HG03095 (cell line): ENCODE results near the gene TCAF2.
A peak's percentile ranks its signal among the peaks of the same experiment; 100 is the strongest.
"Not testable (repeated sequence)": the region's sequence is repeated elsewhere in the genome, so short reads cannot be mapped to it uniquely, and the experiment has no call there.

ENCODE experiments used
- ATAC-seq: cut with Tn5 transposase; IDR thresholded peaks from one replicate; pipeline ENCODE4 v1.9.1; 2021; ENCODE audit warnings: moderate library complexity; ENCODE audit not compliant: unreplicated experiment

Gene TCAF2

DNA sequence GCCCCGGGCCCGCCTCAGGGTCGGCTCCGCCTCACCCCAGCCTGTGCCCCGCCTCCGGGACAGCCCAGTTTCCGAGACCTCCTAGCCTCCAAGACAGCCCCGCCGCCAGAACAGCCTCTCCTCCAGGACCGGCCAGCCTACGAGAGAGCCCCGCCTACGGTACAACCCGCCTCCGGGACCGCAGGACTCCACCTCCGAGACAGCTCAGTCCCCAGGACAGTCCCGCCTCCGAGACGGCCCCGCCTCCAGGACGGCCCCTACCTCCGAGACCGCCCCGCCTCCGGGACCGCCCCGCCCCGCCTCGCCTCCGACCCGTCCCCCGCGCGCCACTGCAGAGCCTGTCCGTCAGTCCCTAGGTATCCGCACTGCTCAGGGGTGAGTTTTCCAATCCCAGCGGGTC lies at the start of gene TCAF2:
TCAF2 (plus strand) TSS at position 329 of the 400 bp plus-strand sequence.
- ATAC-seq = peak; percentile 79

DNA sequence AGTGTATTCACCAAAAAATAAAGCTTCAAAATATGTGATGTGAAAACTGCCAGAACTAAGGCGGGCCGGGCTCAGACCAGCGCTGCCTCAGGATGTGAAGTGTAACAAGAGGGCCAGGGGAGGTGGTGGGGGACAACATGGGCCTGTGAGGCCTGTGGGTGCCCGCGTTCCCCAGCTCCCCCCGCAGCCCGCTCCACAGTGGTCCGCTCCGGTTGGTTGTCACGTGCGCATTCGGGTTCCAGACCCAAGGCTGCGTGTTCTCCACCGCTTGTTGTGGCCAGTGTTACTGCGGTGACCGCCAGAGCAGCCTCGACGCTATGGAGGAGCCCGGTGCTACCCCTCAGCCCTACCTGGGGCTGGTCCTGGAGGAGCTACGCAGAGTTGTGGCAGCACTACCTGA lies 49.3 kb upstream of the TCAF2 start, which contains the start of gene CTAGE15:
CTAGE15 (plus strand) TSS at position 301 of the 400 bp plus-strand sequence; CDS start at position 318, 17 bp downstream.
- ATAC-seq = not testable (repeated sequence)

DNA sequence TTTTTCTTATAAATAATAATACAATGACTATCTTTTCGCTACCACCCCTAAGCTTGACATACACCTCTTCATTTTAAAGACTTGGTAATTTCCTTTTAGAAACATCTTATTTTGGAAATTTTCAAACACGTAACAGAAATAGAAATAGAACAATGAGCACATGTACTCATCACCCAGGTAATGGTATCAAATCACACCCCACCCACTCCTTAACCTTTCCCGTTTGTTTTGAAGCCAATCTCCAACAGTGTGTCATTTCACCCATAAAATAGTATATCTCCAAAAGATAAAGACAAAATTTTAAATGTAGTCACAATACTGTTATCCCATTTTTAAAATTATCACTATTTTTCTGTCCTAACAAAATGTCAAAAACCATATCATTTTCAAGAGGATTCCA lies 32.6 kb upstream of the TCAF2 start:
- not testable (repeated sequence) for ATAC-seq

DNA sequence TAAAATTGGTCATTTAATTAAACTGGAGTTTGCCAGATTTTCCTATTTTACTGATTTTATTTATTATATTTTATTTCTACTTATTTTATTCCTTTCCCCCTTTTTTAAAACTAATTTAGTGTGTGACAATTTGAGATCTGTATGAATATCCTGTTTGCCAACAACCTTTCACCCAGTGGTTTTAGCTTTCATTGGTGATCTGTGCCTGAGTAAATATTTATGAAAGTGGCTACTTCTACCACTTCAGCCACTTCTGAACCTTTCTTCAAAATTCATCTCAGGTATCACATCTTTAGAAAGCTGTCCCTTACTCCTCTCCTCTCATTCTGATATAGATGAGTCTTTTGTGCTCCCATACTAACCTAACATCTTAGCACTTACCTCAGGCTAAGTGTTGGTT lies 30.9 kb upstream of the TCAF2 start:
- not testable (repeated sequence) for ATAC-seq

DNA sequence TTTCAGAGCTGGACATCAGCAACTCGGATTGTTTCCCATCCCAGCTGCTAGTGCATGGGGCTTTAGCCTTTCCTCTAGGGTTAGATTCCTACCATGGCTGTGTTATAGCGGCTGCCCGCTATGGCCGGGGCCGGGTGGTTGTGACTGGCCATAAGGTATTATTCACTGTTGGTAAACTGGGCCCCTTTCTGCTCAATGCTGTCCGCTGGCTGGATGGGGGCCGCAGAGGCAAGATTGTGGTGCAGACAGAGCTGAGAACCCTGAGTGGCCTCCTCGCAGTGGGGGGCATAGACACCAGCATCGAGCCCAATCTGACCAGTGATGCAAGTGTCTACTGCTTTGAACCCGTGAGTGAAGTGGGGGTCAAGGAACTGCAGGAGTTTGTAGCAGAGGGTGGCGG lies 22.7 kb upstream of the TCAF2 start:
- ATAC-seq = not testable (repeated sequence)

DNA sequence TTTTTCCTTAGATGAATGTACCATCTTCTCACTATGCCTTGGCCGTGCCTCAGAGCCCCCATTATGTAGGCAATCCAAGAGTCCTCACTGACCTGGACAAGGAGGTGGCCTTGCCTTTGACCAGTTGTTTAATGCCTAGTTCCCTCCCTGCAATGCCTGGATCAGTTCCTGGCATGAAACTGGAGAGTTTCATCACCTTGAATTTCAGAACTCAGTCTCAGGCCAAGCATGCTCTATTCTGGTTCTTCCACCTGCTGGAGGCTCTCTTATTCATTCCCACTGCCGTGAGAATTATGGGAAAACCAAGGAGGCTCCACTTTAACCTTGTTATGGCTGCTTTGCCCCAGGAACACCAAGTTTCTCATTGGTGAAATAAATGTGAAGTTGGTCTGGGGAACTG lies 17.2 kb upstream of the TCAF2 start:
- ATAC-seq = not testable (repeated sequence)

DNA sequence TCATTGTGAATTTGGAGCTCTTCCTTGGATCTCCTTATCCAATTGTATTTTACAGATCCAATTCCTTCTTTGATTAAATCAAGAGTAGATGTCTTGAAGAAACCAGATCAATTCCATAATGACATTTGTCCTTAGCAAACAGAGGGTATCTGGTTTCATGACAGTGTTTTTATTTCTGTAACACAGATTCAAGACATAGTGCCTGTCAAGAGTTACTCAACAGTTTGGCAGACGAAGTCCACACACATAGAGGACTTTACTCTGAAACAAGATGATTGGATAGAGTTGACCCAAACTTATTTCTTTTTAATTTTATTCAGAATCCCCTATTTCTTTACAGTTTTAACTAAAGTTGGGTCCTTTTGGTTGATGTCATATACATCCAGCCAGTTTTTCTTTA lies 14.7 kb upstream of the TCAF2 start:
- not testable (repeated sequence) for ATAC-seq

DNA sequence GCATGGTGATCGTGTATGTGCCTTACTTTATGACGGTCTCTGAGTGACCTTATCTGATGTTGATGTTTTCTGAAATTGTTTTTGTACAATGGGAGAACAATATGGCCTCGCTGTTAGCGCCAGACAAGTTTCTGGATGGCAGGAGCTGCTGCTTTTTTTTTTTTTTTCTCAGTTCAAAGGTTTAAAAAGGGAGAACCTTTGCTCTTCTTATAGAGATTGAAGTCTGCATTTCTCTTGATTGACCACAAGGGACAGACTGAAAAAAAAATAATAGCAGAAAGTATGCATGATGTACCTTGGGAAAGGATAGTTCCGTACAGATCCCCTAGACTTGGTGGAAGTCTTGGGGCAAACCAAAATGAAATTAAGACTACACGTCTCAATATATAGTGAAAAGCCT lies 5.2 kb upstream of the TCAF2 start:
- ATAC-seq = not testable (repeated sequence)

DNA sequence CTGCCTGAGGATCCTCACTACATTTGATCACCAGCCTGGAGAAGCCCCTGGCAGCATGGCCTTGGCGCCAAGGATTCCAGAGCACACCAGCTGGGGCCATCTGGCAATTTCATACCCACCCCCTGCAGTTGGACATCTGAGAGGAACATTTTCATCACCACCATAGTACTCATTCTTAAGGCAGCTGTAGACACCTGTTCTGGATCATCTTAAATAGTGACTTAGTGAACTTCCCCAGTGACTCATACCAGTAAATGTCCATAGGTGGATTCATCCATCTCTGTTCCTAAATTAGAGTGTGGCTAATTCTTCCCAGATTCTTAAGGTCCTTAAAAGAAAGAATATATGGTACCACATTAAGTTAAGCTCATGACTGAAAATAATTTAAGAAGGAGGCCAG lies 3.6 kb upstream of the TCAF2 start:
- ATAC-seq = not testable (repeated sequence)

DNA sequence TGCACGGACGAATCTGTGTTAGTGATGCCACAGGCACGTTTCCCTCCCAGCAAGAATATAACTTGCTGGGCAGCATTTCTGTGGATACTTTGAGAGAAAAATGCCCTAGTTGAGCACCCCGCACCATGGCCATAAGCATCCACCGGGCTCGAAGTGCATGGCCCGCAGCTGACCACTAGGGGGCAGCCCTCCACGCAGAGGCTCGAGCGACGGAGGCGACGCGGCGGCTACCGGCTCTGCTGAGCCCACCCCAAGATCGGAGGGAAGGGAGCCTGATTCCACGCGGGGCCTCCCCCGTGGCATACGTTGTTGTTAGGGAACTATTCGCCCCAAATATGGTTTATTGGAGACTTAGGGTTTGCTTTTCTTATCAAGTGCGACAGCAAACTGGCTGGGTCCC lies 716 bp upstream of the TCAF2 start:
- peak; percentile 28 for ATAC-seq

DNA sequence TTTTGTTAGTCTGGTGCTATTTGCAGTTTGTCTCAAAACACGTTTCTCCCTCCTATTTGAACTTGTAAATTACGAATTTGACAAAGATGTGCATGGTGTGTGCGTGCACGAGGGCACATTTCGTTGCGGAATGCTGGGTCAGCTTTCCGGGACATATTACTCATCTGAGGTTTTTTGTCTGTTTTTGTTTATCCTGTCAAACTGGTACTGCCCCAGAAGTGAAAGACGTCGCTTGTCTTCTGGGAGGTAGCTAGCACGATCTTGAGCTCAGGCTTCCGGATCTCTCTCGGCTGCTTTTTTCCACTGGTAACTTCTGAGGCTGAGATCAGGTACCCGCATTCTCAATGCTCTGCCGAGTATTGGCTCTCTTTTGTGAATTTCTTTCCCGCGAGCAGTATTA lies 401 bp downstream of the TCAF2 start:
- peak; percentile 37 for ATAC-seq

DNA sequence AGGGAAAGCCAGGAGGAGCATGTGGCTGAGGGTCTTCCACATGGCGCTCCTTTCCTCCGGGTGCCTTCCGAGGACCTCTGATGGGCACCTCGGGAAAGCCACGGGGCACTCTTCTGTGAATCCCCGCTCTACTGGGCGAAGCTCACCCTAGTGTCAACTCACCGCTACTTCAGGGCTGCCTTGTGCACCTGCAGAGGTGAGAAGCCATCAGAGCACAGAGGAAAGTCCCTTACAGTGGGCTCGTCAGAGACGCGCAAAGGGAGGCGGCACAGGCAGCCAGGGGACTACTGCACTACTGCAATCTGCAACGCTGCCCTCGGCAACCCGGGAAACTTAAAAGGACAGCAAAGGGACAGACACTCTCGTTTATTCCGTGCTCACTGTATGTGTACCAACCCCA lies 1.4 kb downstream of the TCAF2 start:
- ATAC-seq = peak; percentile 19

DNA sequence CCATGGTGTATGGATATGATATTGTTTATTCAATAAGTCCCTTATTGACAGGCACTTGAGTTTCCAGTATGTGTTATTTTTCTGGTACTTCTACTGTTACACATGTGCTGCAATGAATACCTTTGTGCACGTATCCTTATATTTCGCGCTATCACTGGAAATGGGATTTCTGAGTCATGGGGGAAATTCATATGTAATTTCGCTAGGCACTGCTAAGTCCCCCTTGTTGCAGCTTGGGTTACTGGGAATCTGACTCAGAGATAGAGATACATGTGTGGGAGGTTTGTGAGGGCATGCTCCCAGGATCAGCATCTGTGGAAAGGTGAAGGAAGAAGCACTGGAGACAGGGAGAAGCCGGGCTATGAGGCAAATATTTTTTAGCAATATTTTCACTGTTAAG lies 9.9 kb downstream of the TCAF2 start:
- ATAC-seq = not testable (repeated sequence)

DNA sequence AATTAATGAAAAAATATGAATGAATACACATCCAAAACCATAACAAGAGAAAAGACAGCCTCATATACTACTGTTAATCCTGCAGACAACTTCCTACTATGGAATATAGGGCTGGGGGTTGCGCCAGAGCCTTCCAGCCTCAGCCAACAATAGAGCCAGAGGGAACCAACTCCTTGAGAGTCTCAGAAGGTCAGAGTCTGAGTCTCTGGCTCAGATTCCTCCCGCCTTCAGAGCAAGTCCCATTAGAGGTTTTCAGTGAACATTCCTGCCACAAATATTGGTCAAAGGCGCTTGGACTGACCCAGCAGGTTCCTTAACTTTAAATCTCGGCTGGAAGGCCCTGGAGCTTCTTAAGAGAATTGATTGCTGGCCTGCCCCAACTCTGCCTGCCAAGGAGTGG lies 11.7 kb downstream of the TCAF2 start:
- not testable (repeated sequence) for ATAC-seq

DNA sequence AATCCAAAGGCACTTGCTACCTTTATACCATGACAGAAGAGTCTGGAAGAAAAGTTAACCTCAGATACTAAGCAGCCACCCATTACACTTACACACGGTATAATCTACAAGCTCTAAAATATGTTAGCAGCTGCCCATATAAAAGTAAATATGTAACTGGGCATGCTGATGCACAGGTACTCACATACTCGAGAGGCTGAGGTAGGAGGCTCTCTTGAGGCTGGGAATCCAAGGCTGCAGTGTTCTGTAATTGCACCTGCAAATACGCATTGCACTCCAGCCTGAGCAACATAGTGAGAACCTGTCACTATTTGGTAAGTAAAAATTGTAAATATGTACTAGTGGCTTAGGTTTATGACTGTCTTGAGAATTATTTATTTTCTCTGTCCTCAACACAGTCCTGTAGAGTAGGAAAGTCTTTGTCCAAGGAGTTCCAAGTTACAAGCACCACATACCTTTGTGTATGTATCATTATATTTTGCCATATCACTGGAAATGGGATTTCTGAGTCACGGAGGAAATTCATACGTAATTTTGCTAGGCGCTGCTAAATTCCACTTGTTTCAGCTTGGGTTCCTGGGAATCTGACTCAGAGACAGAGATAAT lies 12.3 kb downstream of the TCAF2 start:
- ATAC-seq = not testable (repeated sequence)

DNA sequence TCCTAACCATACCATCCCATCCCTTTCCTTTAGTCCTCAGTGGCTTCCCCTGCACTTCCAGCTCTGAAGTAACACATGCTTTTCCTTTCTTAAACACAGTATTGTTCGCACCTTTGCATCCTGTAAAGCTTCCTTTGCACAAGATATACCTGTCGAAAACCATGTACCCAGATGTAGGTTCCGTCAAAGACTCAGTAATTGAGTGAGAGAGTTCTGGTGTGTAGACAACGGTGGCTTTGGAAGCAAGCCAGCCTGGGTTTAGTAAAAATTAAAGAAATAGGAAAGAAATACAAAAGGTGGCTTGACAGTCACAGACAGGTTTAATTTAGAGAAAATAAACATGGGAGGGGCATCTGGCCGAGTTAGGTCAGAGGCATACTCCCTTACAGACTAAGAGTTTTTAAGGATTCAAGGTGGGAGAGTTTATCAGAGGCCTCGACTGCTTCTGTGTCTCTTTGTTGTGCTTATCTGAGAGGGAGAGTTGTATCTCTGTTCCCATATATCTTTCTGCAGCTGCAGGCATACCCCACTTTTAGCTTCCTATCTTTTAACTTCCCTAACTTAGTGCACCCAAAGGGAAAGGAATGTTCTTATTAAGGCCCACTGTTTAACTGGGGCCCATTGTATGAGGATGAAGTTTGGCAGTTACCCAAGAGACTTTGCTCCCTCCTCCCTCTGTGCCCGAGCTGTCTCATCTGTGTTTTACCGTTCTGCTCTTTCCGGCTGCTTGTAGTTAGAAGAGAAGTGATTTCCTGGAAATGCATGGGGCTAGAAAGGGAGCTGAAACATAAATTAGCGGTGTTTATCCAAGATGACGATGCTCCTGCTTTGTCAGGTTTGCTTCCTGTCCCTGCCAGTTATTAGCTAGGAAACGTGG lies 14.8 kb downstream of the TCAF2 start:
- ATAC-seq = not testable (repeated sequence)

DNA sequence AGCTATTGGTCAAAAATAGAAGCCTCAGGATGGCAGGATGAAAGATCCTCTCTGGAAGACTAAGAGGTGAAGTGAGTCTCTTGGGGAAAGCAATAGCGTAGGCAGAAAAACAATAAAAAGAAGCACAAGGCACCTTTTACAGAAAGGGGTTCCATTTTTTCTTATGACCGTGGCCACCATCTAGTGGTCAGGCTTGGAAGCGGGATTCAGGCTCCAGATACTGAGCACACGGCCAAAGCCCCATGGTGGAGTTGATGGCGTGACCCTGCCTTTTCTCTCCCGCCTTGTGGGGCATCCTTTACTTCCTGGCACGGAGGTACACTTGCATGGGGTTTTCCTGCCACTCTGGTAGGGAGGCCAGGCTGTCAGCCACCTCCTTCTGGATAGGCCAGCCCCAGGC lies 18.6 kb downstream of the TCAF2 start:
- peak; percentile 76 for ATAC-seq

DNA sequence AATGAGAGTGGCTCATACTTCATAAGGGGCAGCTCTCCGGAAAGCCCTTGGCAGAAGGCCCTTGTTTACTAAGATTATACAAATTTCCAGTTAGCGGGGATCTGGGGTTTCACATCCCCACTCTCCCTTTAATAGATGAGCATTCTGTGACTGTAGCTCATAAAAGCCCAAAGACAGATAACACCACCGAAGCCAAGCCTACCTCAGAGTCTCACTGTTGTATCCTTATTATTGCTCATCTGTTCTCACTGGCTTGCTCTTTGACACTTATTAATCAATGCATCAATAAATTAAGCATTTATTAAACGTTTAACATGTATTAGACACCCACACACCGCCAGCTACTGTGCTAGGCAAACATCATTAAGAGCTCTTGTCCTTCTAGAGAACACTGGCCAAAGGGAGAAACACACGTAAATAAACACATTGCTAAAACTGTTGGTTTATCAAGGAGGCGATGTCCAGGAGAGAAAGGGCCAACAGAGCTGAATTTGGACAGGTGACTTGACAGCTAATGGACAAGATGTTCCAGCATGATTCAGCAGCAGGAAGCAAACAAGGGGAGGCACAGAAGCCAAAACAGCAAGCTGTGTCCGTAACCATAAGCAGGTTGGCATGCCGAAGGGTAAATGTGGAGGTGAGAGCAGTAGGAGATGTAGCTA lies 19.9 kb downstream of the TCAF2 start:
- not testable (repeated sequence) for ATAC-seq

DNA sequence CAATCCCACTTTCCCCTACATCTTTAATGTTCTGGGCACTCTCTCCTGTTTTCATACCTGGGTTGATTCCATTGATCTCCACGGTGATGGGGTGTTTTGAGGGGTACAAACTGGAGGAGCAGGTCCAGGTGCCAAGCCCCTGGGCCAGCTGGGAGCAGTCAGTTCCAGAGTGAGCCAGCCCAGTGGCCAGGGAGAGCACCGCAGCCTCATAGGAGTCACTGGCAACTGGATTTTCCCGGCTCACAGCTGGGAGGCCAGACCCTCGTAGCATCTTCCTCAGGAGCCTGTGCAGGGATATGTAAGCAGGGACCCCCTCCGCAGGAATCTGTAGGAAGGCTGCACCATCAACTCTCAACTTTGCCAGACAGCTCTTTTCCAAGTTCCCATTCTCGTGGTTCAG lies 25.8 kb downstream of the TCAF2 start:
- ATAC-seq = not testable (repeated sequence)

DNA sequence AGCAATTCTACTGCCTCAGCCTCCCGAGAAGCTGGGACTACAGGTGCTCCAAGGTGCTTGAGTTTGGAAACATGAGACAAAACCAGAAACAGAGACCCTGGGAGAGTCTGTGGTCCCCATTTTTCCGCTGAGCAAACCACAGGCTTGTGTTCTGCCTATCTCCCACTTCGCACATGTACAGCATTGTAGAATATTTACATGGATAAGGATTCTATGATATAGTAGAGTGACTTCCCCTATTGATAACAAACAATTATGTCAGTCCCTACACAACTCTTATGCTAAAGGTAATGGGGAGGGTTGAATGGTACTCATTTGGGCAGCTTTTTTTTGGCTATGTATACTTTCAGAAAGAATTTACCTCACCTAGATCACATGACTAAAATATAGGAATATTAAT lies 29.1 kb downstream of the TCAF2 start:
- ATAC-seq = not testable (repeated sequence)

DNA sequence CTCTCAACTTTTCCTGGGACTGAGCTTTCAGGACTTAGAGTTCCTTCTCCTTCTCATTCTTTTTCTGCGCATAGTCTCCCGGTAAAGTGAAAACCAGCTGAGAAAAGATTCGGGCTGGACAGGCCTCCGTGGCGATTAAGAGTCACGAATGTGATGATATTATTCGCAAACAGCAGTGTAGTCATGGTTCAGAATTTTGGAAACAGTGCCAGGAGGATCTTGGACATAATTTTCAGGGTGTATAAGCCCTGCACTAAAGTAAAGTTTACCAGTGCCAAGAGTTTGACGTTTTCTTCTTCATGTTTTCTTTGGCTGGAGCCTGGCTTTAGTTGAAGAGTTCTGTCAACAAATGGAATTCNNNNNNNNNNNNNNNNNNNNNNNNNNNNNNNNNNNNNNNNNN lies 29.7 kb downstream of the TCAF2 start:
- ATAC-seq = not testable (repeated sequence)
